HL-60 (cell line): ENCODE measurements around the gene METAP2.

ENCODE experiments used
- POLR2AphosphoS5 ChIP-seq: IDR thresholded peaks from 2 replicates; pipeline ENCODE4 v1.6.1; 2012; ENCODE audit warnings: low read depth
- REST ChIP-seq: IDR thresholded peaks from 2 replicates; pipeline ENCODE4 v1.6.1; 2012; ENCODE audit warnings: low read depth; ENCODE audit not compliant: insufficient replicate concordance
- TF ChIP-seq, protein P1 (sequence below): IDR thresholded peaks from one replicate; pipeline ENCODE4 v1.5.1; 2011; ENCODE audit warnings: low read length, control low read depth, inconsistent platforms; ENCODE audit not compliant: insufficient read depth

DNA sequence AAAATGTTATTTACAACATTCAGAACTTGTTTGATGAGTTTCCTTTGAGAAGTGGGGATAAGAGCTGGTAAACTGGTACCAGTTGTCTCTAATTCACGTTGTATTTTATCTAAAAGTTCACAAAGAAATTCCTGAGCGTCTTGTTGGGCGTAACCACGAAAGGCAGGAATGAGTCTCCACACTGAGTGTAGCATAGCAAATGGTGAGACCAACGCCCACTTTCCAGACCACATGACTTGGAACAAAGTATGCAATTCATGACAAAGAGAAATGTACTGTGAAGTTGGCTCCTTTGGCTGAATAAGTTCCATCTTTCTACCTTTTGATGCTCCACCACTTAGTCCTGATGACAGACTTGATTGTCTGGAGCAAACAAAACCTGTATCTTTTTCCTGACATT, 58.9 kb downstream of the METAP2 start:
- TF ChIP-seq, protein P1, sequence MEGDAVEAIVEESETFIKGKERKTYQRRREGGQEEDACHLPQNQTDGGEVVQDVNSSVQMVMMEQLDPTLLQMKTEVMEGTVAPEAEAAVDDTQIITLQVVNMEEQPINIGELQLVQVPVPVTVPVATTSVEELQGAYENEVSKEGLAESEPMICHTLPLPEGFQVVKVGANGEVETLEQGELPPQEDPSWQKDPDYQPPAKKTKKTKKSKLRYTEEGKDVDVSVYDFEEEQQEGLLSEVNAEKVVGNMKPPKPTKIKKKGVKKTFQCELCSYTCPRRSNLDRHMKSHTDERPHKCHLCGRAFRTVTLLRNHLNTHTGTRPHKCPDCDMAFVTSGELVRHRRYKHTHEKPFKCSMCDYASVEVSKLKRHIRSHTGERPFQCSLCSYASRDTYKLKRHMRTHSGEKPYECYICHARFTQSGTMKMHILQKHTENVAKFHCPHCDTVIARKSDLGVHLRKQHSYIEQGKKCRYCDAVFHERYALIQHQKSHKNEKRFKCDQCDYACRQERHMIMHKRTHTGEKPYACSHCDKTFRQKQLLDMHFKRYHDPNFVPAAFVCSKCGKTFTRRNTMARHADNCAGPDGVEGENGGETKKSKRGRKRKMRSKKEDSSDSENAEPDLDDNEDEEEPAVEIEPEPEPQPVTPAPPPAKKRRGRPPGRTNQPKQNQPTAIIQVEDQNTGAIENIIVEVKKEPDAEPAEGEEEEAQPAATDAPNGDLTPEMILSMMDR, result no peak
- no peak for TF ChIP-seq POLR2AphosphoS5
- no peak for TF ChIP-seq REST
